Breast epithelium (tissue), 3 donors: ENCODE measurements around the gene NDST4.

ENCODE experiments used
- CTCF ChIP-seq, 3 donors: fragments of 450-650 bp; IDR thresholded peaks; one replicate each; pipeline ENCODE4 v1.5.1; 2016 to 2017; ENCODE audit warnings: antibody characterized with exemption in 3 of 3, mild to moderate bottlenecking in 3 of 3, moderate library complexity in 3 of 3
- POLR2A ChIP-seq: fragments of 450-650 bp; IDR thresholded peaks from one replicate; pipeline ENCODE4 v1.6.1; 2016; ENCODE audit warnings: antibody characterized with exemption, mild to moderate bottlenecking, moderate library complexity
- POLR2AphosphoS5 ChIP-seq, 3 donors: sonication (generic); formaldehyde crosslinking; IDR thresholded peaks; one replicate each; pipeline ENCODE4 v1.6.1; 2017; ENCODE audit warnings: antibody characterized with exemption in 3 of 3

- TF ChIP-seq CTCF (IDR thresholded peaks at IDR 0.05) (no peak), POLR2AphosphoS5 (IDR thresholded peaks at IDR 0.05) (no peak), POLR2A (no peak)
Measured at GRCh38 chr4:114921790-114922591, 191.4 kb downstream of the NDST4 start.
